Psoas muscle (tissue), 8 donors: ENCODE data around the gene CACNB3. TPM values are rescaled to one million over a fixed set of nuclear protein-coding genes. Genes with fewer than 3 reads are reported as not detected.

Experiments used
- ATAC-seq, 4 donors: fragments of 200-7000 bp; cut with Tn5 transposase; one replicate each; pipeline ENCODE4 v1.9.1; 2020; ENCODE audit warnings: moderate library complexity in 3 of 4, mild to moderate bottlenecking in 2 of 4
- DNase-seq, 2 donors: peaks; one replicate each; pipeline ENCODE4 v3.0.0-alpha.2; 2020
- H3K27ac ChIP-seq: fragments of 200-600 bp; one replicate; pipeline ENCODE4 v1.8.0; 2022
- H3K27me3 ChIP-seq, 3 donors: fragments of 200-600 bp in 1 of 3; one replicate each; pipeline versions ENCODE4 v1.6.1 to v1.8.0; 2013 to 2022; ENCODE audit warnings: low read length in 2 of 3, mild to moderate bottlenecking in 2 of 3, moderate library complexity in 1 of 3; ENCODE audit not compliant: insufficient read depth in 3 of 3
- H3K36me3 ChIP-seq, 2 donors: fragments of 200-600 bp in 1 of 2; one replicate each; pipeline versions ENCODE4 v1.6.1 to v1.8.0; 2013 to 2022; ENCODE audit warnings: low read depth in 1 of 2, mild to moderate bottlenecking in 1 of 2, moderate library complexity in 1 of 2; ENCODE audit not compliant: insufficient read depth in 1 of 2
- H3K4me1 ChIP-seq: fragments of 200-600 bp; one replicate; pipeline ENCODE4 v1.8.0; 2022
- H3K4me3 ChIP-seq: fragments of 200-600 bp; one replicate; pipeline ENCODE4 v1.8.0; 2022; ENCODE audit warnings: mild to moderate bottlenecking
- H3K9me3 ChIP-seq: fragments of 200-600 bp; one replicate; pipeline ENCODE4 v1.8.0; 2022
- WGBS, 3 donors: extraction: QIAGEN DNeasy Blood & Tissue Kit; methylation state at CpG; one replicate each; pipeline versions ENCODE4 v1.1.6 to v1.1.7; 2013; 5-methylcytosine and 5-hydroxymethylcytosine counted together
- intact Hi-C, 2 donors: fragments of 100-400 bp; cut with DNase I; formaldehyde crosslinking; loops; one replicate each; pipeline versions ENCODE4 v1.11.0 to v1.14.2; 2022
- polyA plus RNA-seq, 3 donors: library from polyadenylated mRNA; stranded (reverse); fragments of 200-250 nt; gene quantifications; one replicate each; pipeline ENCODE4 v1.2.3, GENCODE V29; 2013
- total RNA-seq, 4 donors: library from RNA; stranded (reverse); fragmentation: NEBNext Ultra II Directional in 2 of 4; extraction: Animal tissue kit (Norgen Biotek cat#: 25700) in 2 of 4; gene quantifications; one replicate each; pipeline versions ENCODE4 v1.2.1 to v1.2.4, GENCODE V29; 2021 to 2023
- TF ChIP-seq, protein P1 (sequence below): fragments of 200-600 bp; IDR thresholded peaks from one replicate; pipeline ENCODE4 v1.8.0; 2022; ENCODE audit warnings: antibody characterized with exemption
- donor health status: healthy with polysubstance abuse.
- donor health status: DM: no; HTN: no; CAD: no; lungs with moderate emphysema.
- donor health status: Bipolar disorder and iron deficiency.
- donor health status: healthy.
- donor health status: DM: yes; HTN: yes; CAD: no.
- donor health status: DM: no; HTN: no; CAD: no.
- donor health status: DM: no; HTN: no; CAD: no.
- donor health status: DM: yes; HTN: yes; CAD: no.

CACNB3 gene
- total and polyA plus RNA-seq, 7 donors, result 0.92 to 3.5 (median 2.0) TPM

DNA sequence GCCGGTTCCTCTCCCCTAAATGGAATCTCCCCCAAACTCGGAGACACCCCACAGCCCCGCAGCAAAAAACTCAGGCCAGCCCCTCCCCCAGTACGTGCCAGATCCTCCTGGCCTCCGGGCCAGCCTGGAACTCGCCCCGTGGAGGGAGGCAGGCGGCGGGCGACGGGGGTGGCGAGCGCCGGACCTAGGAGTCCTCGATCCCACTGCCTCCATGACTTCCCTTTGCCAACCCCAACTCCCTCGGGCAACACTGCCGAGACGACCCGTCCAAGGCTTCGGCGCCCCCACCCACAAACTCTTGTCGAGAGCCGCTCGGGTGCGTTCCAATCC lies 29.8 kb upstream of the CACNB3 start:
- 0% methylated on average over 20 to 25 of the region's 25 CpGs for WGBS, 3 donors
- Histone ChIP-seq H3K4me3 (peak overlapping the region; percentile 97), H3K27ac (peak overlapping the region; percentile 65), H3K4me1 (peaks cover 8% of the 10 kb centered on the region), H3K36me3 (peaks cover 0 to under 1% of the 10 kb centered on the region in 2 donors), H3K27me3 (no peaks in the 10 kb centered on the region), H3K9me3 (no peaks in the 10 kb centered on the region)
- intact Hi-C loops, result no loop called here
- TF ChIP-seq, protein P1, sequence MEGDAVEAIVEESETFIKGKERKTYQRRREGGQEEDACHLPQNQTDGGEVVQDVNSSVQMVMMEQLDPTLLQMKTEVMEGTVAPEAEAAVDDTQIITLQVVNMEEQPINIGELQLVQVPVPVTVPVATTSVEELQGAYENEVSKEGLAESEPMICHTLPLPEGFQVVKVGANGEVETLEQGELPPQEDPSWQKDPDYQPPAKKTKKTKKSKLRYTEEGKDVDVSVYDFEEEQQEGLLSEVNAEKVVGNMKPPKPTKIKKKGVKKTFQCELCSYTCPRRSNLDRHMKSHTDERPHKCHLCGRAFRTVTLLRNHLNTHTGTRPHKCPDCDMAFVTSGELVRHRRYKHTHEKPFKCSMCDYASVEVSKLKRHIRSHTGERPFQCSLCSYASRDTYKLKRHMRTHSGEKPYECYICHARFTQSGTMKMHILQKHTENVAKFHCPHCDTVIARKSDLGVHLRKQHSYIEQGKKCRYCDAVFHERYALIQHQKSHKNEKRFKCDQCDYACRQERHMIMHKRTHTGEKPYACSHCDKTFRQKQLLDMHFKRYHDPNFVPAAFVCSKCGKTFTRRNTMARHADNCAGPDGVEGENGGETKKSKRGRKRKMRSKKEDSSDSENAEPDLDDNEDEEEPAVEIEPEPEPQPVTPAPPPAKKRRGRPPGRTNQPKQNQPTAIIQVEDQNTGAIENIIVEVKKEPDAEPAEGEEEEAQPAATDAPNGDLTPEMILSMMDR, result no peak
- DNase-seq (peak in 1 of 2 donors; percentile 61), ATAC-seq (peak; percentile 28 to 51 (median 42))

DNA sequence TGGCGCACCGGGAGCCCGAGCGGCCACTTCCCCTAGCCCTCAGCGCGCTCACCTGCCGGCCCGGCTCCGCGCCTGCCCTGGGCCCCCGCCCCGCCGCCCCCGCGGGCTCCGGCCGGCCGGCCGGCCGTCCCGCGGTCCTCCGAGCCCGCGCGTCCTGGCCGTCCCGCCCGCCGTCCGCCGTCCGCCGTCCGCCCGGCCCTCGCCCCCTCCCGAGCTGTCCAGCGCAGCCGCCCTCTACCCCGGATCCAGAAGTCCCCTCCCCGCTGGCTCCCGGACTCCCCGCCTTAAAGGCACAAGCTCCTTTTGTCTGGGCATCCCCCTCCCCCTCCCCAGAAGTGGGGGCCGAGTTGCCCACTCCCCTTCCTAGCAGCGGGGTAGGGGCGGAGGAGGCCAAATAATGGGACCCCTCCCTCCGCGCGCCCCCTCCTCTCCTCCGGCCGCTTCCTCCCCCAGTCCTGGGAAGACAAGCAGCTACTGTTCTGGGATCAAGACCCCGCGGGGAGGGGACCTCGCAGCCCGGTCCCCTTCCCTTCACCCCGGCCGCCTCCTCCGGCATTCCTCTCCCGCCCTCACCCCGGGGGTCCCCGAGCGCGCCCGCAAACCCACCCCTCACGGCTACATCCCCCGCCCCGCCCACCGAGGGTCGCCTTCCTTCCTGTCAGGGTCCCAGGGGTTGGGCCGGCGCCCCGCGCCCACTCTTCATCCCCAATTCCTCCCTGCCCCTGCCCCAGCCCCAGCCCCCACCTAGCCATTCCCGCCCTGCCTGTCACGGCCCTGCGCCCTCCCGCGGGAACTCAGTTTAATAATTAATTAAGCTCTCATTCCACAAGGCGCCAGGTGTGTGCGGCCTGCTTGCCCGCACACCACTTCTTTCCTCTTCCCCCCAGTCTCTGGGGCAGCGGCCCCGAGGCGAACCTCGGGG lies 29.2 kb upstream of the CACNB3 start, which contains the start of gene ADCY6:
TSS of gene ADCY6 (minus strand) at position 236 of the 922 bp plus-strand sequence. CDS start 5,655 bp downstream, outside the sequence.
- H3K9me3 ChIP-seq, result no peaks in the 10 kb centered on the region
- no peaks in the 10 kb centered on the region for H3K27me3 ChIP-seq
- DNase-seq (peak; percentile 77 to 87), ATAC-seq (peak; percentile 85 to 93 (median 90))
- intact Hi-C loops, result no loop called here
- peak within 1 kb of the TSS; percentile 97 for H3K4me3 ChIP-seq
- 0 to 1% (median 1%) methylated on average over 58 to 86 of the region's 86 CpGs for WGBS, 3 donors
- TF ChIP-seq, protein P1, result no peak
- no peaks in the 10 kb centered on the region for H3K36me3 ChIP-seq
- peaks cover 8% of the 10 kb centered on the region for H3K4me1 ChIP-seq
- H3K27ac ChIP-seq, result peak within 1 kb of the TSS; percentile 75

GRCh38 chr12:48789858-48790326 lies 28.4 kb upstream of the CACNB3 start:
- peak overlapping the region; percentile 97 for H3K4me3 ChIP-seq
- DNase-seq (no peak), ATAC-seq (no peak)
- H3K27me3 ChIP-seq, result no peaks in the 10 kb centered on the region
- H3K27ac ChIP-seq, result no peak overlapping the region
- TF ChIP-seq, protein P1, result no peak
- intact Hi-C loops, result no loop called here
- H3K4me1 ChIP-seq, result peaks cover 8% of the 10 kb centered on the region
- H3K36me3 ChIP-seq, result no peaks in the 10 kb centered on the region
- 20 to 25% (median 22%) methylated on average over 4 of the region's 4 CpGs for WGBS, 3 donors
- H3K9me3 ChIP-seq, result no peaks in the 10 kb centered on the region

DNA sequence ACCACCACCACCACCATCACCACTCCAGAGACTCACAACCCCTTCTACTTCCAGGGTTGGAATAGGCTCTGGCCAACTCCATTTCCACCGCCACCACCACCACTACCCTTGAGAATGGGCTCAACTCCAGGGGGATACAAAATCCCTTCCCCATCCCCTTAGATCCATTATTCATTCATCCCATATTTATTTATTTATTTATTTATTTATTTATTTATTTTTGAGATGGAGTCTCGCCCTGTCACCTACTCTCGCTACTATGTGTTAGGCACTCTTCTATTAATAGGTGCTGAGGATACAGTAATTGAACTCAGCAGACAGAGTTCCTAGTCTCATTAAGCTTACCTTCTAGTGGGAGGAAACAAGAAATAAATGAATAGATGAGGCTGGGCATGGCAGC lies 24.6 kb upstream of the CACNB3 start:
- intact Hi-C loops, result no loop called here
- 83 to 96% (median 88%) methylated on average over 3 of the region's 3 CpGs for WGBS, 3 donors

More for the DNA sequence above, 24.6 kb upstream of the CACNB3 start:
- DNase-seq, result no peak
- no peaks in the 10 kb centered on the region for H3K27me3 ChIP-seq
- H3K36me3 ChIP-seq, result no peaks in the 10 kb centered on the region
- H3K27ac ChIP-seq, result no peak overlapping the region
- H3K9me3 ChIP-seq, result no peaks in the 10 kb centered on the region
- no peaks in the 10 kb centered on the region for H3K4me1 ChIP-seq
- ATAC-seq, result no peak
- TF ChIP-seq, protein P1, result no peak
- H3K4me3 ChIP-seq, result no peak overlapping the region
